Measurements from ENCODE around the gene STK32C. TPM values are rescaled to one million over a fixed set of nuclear protein-coding genes. Genes with fewer than 3 reads are reported as not detected.
A peak's percentile ranks its signal among the peaks of the same experiment; 100 is the strongest.

Gene STK32C
- total and polyA plus RNA-seq, 8 donors: 3.3 to 13.2 (median 5.2) TPM

DNA sequence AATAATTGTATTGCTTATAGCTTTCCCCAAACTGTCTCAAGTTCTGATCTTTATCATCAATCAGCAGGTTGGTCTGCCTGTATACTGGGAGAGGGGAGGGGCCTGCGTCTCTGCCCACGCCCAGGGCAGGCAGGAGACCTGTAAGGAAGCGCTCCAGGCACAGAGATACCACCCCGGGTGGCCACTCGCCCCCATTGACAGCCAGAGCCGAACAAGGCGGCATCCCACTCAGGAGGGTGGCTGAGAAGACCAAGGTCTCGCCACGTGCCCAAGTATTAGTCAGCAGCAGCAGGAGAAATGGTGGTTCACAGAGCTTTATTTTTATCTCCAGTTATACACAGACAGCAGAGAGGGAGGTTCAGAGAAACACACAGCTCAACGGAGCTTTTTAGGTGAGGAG, 7.2 kb downstream of the STK32C start:
- Histone ChIP-seq H3K36me3 (no peaks in the 10 kb centered on the region), H3K4me3 (no peak overlapping the region), H3K27ac (no peak overlapping the region), H3K4me1 (no peaks in the 10 kb centered on the region), H3K9me3 (no peaks in the 10 kb centered on the region), H3K27me3 (no peaks in the 10 kb centered on the region)
- 62 to 77% methylated on average over 10 of the region's 10 CpGs for whole genome bisulfite sequencing, 2 donors
- DNase-seq: peak in 3 of 6 donors; percentile 8 to 36 (median 24)
- no peak for FAIRE-seq
- TF ChIP-seq, protein P1, sequence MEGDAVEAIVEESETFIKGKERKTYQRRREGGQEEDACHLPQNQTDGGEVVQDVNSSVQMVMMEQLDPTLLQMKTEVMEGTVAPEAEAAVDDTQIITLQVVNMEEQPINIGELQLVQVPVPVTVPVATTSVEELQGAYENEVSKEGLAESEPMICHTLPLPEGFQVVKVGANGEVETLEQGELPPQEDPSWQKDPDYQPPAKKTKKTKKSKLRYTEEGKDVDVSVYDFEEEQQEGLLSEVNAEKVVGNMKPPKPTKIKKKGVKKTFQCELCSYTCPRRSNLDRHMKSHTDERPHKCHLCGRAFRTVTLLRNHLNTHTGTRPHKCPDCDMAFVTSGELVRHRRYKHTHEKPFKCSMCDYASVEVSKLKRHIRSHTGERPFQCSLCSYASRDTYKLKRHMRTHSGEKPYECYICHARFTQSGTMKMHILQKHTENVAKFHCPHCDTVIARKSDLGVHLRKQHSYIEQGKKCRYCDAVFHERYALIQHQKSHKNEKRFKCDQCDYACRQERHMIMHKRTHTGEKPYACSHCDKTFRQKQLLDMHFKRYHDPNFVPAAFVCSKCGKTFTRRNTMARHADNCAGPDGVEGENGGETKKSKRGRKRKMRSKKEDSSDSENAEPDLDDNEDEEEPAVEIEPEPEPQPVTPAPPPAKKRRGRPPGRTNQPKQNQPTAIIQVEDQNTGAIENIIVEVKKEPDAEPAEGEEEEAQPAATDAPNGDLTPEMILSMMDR (IDR thresholded peaks at IDR 0.05): no peak
- no peak for ATAC-seq
- intact Hi-C loops (cut with DNase I): no loop called here

DNA sequence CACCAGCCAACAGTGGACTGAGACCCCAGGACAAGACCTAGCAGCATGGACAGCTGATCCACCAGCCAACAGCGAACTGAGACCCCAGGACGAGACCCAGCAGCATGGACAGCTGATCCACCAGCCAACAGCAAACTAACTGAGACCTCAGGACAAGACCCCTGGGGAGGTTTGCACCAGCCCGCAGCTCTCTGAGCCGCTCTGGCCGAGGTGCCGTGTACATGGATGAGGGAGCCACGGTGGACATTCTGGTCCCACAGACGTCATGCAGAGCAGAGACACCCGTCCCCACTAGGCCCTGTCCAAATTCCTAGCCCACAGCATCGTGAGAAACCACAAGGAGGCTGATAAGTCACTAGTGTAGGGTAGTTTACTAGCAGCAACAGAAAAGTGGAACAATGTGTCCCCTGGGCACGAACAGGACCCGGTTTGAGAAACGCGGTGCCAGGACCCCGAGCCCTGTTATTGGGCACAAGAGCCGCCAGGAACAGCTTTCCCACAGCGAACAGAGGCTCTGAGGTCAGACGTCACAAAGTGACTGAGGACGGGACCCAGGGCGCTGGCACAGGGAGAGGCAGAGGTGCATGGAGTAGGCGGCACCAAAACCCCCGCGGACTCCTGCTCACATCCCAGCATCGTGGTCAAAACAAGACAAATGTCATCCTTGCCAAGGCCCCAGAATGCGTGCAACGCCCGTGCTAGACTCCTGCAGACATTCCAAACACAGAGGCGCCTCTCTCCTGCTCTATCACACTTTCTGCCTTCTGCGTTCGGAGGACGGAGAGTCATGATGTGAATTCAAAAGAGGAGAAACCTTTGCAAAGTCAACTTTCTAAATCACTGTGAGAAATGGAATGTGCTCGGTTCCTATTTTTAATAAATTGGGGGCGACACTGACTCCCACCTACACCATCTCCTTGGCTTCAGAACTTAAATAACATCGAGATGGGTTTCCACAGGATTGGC, 8.1 kb downstream of the STK32C start:
- intact Hi-C loops (cut with DNase I): no loop called here
- FAIRE-seq: no peak

DNA sequence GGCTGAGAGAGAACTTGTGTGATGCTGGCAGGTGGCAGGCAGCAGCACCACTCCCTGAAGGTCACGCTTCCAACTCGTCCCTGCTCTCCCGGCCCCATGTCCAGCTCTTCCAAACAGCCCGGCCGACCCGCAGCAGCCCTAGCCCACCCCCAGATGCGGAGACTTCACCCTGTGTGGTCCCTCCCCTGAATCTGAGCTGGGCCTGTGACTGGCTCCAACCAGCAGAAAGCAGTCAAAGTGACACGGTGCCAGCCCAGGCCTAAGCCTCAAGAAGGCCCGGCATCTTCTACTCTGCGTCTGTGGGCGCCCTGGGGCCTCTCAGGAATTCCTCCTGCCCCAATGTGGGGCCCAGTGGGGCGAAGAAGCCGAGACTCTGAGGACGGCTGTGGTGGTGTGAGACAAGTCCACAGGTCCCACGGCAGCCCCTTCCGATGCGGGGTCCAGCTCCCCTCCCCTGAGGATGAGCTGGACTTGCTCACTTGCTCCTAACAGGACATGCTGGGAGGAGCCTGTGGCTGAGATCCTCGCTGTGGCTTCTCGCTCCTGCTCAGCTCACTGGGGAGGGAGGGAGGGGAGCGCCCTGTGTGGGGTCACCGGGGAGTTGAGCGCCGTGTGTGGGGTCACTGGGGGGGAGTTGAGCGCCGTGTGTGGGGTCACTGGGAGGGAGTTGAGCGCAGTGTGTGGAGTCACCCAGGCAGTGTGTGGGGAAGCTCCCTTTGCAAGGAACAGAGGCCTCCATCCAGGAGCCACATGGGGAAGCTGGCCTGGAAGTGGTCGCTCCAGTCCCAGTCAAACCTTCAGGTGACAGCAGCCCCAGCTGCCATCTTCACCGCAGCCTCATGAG, 9.5 kb downstream of the STK32C start:
- H3K4me3 ChIP-seq: no peak overlapping the region
- H3K4me1 ChIP-seq: no peaks in the 10 kb centered on the region
- DNase-seq (peak in 2 of 6 donors; percentile 39), FAIRE-seq (no peak), ATAC-seq (no peak)
- intact Hi-C loops (cut with DNase I): no loop called here
- no peaks in the 10 kb centered on the region for H3K36me3 ChIP-seq
- WGBS, 2 donors: 74 to 79% methylated on average over 28 of the region's 28 CpGs
- no peaks in the 10 kb centered on the region for H3K27me3 ChIP-seq
- H3K27ac ChIP-seq: no peak overlapping the region
- H3K9me3 ChIP-seq: no peaks in the 10 kb centered on the region
- TF ChIP-seq, protein P1 (IDR thresholded peaks at IDR 0.05): no peak

More for the DNA sequence above, 8.1 kb downstream of the STK32C start:
- H3K36me3 ChIP-seq: no peaks in the 10 kb centered on the region
- H3K27me3 ChIP-seq: no peaks in the 10 kb centered on the region
- H3K4me3 ChIP-seq: no peak overlapping the region
- 74 to 84% methylated on average over 34 of the region's 34 CpGs for WGBS, 2 donors
- TF ChIP-seq, protein P1 (IDR thresholded peaks at IDR 0.05): no peak
- H3K27ac ChIP-seq: no peak overlapping the region
- peak in 2 of 6 donors; percentile 30 to 39 for DNase-seq
- H3K9me3 ChIP-seq: no peaks in the 10 kb centered on the region
- ATAC-seq: no peak
- no peaks in the 10 kb centered on the region for H3K4me1 ChIP-seq

DNA sequence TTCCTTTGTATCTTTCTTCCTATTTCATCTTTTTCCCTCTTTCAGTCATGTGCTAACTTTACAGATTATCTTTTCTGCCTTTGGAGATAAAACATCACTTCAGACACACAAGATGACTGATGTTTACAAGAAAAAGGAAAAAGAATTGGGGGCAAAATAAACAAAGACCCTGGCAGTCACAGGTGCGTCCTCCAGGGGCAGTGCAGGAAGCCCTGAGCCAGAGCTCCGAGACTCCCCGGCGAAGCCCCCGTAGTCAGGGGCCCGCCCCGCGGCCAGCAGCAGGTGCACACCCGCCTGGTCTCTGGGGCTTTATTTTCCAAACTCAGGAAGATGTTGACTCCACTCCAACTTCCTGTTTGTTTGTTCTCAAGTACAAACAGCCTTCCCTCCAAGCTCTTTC, 10.2 kb downstream of the STK32C start:
- 40 to 50% methylated on average over 9 of the region's 9 CpGs for WGBS, 2 donors
- intact Hi-C loops (cut with DNase I): no loop called here
- Histone ChIP-seq H3K27me3 (no peaks in the 10 kb centered on the region), H3K27ac (no peak overlapping the region), H3K4me3 (no peak overlapping the region), H3K36me3 (no peaks in the 10 kb centered on the region), H3K9me3 (no peaks in the 10 kb centered on the region), H3K4me1 (no peaks in the 10 kb centered on the region)
- DNase-seq (peak in 2 of 6 donors; percentile 24 to 27), ATAC-seq (no peak), FAIRE-seq (no peak)
- TF ChIP-seq, protein P1 (IDR thresholded peaks at IDR 0.05): no peak

Measured in pancreas (tissue), 10 donors.